Measurements from ENCODE around the gene LAPTM5. TPM values are rescaled to one million over a fixed set of nuclear protein-coding genes. Genes with fewer than 3 reads are reported as not detected.

LAPTM5 gene
- total and polyA plus RNA-seq, 2 of the 8 experiments (the other 6 are each of a cell fraction or from before 2014, with no cell fraction given): 0.37 to 1.4 TPM

DNA sequence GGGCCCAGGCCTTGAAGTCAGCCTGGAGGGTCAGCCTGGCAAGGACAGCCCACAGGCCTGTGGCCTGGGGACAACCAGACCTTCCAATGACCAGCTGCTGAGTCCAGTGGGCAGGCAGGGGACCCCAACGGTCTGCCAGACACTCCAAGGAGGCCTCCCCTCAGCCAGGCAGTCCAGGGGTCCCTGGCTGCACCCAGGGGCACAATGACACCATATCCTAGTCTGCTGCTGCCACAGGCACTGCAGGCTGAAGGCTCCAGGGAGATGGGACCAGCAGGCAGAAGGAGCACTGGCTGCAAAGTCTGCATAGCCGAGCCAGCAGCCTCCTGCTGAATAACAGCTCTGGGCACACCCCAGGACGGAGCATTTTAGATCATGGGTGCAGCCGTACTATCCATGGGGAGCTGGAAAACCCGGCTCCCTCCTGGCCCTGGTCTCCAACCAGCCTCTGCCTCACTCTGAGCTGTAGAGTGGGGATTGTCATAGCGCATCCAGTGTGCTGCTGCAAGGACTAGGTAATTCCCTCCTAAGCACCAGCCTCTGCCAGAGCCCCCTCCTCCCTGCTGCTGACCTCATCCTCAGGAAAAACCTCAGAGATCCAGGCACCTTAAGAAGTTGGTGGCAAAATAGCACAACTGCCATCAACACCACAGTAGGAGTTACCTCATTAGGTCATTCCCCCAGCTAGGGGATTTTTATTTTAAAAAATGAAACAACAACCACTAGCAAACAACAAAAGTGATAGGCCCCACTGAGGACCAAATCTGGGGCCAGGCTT lies 4.8 kb upstream of the LAPTM5 start (continued):
- TF ChIP-seq, protein P1, sequence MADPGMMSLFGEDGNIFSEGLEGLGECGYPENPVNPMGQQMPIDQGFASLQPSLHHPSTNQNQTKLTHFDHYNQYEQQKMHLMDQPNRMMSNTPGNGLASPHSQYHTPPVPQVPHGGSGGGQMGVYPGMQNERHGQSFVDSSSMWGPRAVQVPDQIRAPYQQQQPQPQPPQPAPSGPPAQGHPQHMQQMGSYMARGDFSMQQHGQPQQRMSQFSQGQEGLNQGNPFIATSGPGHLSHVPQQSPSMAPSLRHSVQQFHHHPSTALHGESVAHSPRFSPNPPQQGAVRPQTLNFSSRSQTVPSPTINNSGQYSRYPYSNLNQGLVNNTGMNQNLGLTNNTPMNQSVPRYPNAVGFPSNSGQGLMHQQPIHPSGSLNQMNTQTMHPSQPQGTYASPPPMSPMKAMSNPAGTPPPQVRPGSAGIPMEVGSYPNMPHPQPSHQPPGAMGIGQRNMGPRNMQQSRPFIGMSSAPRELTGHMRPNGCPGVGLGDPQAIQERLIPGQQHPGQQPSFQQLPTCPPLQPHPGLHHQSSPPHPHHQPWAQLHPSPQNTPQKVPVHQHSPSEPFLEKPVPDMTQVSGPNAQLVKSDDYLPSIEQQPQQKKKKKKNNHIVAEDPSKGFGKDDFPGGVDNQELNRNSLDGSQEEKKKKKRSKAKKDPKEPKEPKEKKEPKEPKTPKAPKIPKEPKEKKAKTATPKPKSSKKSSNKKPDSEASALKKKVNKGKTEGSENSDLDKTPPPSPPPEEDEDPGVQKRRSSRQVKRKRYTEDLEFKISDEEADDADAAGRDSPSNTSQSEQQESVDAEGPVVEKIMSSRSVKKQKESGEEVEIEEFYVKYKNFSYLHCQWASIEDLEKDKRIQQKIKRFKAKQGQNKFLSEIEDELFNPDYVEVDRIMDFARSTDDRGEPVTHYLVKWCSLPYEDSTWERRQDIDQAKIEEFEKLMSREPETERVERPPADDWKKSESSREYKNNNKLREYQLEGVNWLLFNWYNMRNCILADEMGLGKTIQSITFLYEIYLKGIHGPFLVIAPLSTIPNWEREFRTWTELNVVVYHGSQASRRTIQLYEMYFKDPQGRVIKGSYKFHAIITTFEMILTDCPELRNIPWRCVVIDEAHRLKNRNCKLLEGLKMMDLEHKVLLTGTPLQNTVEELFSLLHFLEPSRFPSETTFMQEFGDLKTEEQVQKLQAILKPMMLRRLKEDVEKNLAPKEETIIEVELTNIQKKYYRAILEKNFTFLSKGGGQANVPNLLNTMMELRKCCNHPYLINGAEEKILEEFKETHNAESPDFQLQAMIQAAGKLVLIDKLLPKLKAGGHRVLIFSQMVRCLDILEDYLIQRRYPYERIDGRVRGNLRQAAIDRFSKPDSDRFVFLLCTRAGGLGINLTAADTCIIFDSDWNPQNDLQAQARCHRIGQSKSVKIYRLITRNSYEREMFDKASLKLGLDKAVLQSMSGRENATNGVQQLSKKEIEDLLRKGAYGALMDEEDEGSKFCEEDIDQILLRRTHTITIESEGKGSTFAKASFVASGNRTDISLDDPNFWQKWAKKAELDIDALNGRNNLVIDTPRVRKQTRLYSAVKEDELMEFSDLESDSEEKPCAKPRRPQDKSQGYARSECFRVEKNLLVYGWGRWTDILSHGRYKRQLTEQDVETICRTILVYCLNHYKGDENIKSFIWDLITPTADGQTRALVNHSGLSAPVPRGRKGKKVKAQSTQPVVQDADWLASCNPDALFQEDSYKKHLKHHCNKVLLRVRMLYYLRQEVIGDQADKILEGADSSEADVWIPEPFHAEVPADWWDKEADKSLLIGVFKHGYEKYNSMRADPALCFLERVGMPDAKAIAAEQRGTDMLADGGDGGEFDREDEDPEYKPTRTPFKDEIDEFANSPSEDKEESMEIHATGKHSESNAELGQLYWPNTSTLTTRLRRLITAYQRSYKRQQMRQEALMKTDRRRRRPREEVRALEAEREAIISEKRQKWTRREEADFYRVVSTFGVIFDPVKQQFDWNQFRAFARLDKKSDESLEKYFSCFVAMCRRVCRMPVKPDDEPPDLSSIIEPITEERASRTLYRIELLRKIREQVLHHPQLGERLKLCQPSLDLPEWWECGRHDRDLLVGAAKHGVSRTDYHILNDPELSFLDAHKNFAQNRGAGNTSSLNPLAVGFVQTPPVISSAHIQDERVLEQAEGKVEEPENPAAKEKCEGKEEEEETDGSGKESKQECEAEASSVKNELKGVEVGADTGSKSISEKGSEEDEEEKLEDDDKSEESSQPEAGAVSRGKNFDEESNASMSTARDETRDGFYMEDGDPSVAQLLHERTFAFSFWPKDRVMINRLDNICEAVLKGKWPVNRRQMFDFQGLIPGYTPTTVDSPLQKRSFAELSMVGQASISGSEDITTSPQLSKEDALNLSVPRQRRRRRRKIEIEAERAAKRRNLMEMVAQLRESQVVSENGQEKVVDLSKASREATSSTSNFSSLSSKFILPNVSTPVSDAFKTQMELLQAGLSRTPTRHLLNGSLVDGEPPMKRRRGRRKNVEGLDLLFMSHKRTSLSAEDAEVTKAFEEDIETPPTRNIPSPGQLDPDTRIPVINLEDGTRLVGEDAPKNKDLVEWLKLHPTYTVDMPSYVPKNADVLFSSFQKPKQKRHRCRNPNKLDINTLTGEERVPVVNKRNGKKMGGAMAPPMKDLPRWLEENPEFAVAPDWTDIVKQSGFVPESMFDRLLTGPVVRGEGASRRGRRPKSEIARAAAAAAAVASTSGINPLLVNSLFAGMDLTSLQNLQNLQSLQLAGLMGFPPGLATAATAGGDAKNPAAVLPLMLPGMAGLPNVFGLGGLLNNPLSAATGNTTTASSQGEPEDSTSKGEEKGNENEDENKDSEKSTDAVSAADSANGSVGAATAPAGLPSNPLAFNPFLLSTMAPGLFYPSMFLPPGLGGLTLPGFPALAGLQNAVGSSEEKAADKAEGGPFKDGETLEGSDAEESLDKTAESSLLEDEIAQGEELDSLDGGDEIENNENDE (IDR thresholded peaks at IDR 0.05; ENCODE audit: insufficient replicate concordance, low read length): no peak
- TF ChIP-seq RAD21 (IDR thresholded peaks at IDR 0.05 in 1 of 2, conservative IDR thresholded peaks at IDR 0.05 in 1 of 2; ENCODE audit: low read depth in 2 of 2, low read length in 2 of 2): no peak
- TF ChIP-seq, protein P2, sequence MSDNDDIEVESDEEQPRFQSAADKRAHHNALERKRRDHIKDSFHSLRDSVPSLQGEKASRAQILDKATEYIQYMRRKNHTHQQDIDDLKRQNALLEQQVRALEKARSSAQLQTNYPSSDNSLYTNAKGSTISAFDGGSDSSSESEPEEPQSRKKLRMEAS (IDR thresholded peaks at IDR 0.05): no peak
- TF ChIP-seq POU5F1 (IDR thresholded peaks at IDR 0.05; ENCODE audit: low read depth, low read length): no peak
- TF ChIP-seq TAF1 (IDR thresholded peaks at IDR 0.05; ENCODE audit: low read depth, low read length): no peak
- TF ChIP-seq CEBPB (IDR thresholded peaks at IDR 0.05; ENCODE audit: low read depth, low read length): no peak
- TF ChIP-seq CHD2 (IDR thresholded peaks at IDR 0.05; ENCODE audit: low read length): no peak
- TF ChIP-seq, protein P3, sequence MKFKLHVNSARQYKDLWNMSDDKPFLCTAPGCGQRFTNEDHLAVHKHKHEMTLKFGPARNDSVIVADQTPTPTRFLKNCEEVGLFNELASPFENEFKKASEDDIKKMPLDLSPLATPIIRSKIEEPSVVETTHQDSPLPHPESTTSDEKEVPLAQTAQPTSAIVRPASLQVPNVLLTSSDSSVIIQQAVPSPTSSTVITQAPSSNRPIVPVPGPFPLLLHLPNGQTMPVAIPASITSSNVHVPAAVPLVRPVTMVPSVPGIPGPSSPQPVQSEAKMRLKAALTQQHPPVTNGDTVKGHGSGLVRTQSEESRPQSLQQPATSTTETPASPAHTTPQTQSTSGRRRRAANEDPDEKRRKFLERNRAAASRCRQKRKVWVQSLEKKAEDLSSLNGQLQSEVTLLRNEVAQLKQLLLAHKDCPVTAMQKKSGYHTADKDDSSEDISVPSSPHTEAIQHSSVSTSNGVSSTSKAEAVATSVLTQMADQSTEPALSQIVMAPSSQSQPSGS (IDR thresholded peaks at IDR 0.05; ENCODE audit: low read length): no peak
